NCI-H526 (cell line): ENCODE measurements around the gene ARL6.
"Not testable (repeated sequence)": the region's sequence is repeated elsewhere in the genome, so short reads cannot be mapped to it uniquely, and the experiment has no call there.

Experiments used
- DNase-seq, 2 experiments: peaks; one replicate each; lab custom pipeline; 2025; lab: John Stamatoyannopoulos, UW

The ARL6 gene

DNA sequence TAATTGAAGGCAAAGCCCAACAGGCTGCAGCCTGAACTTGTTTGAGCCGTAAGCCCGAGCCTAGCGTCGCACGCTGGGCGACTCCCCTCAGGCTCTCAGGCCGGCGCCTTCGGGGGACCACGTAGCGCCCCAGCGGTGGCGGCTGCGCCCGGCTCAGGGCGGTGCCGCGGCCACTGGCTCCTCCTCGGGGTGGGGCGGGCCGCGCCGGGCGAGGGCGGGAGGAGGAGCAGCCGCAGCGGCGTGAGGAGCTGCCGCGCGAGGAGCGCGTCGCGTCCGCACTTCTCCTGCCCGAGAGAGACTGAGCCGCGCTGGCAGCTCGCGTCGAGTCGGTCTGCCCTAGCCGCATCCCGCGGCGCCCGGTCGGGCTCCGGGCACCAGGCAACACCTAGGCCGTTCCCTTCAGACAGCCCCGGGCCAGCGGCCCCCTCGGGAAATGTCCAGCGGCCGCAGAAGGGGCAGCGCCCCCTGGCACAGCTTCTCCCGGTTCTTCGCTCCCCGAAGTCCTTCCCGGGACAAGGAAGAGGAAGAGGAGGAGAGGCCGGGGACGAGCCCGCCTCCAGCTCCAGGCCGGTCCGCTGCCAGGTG, 57.3 kb downstream of the ARL6 start, which contains the start of gene CRYBG3:
Gene CRYBG3 (plus strand): TSS at position 238 of the 585 bp plus-strand sequence. CDS start 196 bp downstream, at position 434.
- peak; percentile 67 to 82 for DNase-seq

DNA sequence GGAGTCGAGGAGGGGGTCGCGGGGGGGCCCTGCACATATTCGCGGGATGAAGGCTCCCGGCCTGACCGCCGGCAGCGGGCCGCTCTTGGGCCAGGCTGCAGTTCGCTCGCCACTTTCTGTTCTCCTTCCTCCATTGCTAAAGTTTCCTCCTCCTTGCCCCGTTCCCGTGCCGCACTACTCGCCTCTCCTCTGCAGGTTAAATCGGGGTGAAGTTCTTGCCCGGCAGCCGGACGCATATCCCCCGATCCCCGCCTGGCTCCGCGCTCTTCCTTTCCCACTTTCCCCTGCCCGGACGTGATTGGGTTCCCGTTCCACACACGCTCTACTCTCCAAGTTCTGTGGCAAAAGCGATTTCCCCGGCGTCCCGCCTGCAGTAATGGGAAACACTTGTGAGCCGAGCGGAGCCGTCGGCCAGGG, 57.8 kb downstream of the ARL6 start:
- DNase-seq: peak; percentile 7 to 41

DNA sequence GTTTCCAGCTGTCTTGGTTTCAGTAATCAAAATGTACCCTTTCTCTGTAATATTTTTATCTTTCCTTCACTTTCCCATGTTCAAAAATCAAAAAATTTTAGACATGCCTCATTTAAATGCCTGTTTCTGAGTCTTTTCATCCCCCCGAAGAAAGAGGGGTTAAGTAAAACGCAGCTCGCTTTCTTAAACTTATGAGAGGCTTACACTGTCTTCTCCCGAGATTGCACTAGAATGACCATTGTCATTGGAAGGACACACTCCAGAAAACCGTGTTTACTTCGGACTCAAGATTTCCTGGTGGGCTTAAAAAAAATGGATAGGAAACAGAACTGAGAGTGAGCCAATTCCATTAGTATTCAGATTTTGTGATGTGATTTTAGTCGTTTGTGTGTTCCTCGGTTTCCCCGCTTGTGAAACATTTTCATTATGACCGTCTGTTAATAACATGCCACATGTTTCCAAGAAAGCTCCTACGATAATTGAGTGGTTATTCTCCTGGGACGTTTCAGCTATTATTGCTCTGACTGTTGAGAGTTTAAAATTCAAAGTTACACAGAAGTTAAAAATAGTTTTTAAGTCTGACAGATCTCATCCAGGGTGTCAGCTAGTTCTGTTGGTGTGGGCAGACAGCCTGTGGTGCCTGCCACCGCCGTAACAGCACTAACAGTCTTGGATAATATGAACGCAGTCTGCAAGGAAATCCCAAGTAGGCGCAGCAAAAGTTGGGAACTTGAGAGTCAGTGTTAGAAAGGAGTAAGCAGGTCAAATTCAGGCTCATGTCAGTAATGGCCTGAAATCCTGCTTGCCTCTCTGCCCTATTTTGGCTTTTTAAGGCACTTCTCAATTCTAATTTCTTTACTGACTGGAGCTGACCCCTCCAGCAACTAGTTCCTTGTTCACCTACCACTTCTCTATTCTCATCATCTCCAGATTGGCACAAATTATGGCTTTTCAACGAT, 58.8 kb downstream of the ARL6 start:
- DNase-seq: no peak

DNA sequence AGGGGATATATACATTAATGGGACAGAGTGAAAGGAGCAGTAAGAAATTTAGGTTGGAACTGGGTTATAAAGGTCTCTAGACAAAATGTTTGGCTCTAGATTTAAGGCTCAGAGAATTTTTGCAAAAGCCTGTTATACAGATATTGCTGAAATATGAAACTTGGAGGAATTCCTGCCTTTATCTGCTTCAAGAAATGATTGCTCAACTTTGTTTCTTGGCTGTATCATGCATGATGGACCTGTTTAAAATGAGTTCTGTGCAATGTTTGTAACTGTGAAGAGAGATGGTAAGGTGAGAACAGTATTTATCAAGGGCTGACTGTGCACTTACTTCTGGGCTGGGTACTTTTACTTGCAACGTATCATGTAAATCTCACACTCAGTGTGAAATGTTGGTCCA, 60.5 kb downstream of the ARL6 start:
- no peak for DNase-seq

DNA sequence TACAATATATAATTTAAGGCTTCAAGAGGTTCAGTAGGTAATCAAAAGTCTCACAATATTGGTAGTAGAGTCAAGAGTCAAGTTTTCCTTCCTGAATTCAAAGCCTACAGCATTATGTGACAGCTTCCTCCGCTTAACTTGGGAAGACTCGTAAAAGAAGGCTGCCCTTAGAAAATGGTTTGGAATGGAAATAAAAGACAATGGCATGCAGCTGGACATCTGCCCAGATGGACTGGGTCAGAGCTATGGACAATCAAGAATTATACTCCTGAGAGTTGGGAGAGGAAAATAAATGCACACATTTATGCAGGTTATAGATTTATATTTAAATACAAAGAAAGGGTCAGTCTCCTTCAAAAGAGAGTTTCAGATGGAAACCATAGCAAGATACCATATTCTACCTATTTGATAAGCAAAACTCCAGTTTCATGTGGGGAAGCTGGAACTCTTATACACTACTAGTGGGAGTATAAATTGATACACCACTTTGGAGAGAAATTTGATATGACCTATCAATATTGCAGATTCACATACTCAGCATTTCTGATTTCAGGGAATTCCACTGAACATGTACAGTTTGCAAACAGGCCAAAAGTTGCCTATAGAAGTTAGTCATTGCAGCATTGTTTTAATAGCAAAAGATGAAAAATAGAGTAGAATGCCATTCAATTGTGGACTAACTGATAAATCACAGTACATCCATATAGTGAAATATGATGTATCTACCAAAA, 63.3 kb downstream of the ARL6 start:
- no peak for DNase-seq

DNA sequence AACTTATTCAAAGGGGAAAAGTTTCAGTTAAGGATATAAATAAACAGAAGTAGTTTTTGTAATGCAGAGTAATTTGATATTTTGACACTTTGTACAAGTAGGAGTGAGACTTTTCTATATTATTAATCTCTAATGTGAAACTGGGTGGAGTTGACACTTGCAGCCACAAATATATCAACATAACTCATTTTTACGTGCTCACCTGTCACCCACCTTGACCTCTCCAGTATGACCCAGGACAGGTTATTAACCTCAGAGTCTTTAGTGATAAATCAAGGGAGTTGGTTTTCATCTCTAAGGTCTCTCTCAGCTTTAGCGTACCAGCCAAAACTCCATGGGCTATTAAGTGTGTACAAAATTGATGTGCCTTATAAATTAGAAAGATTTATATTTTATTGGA, 64.6 kb downstream of the ARL6 start:
- no peak for DNase-seq

DNA sequence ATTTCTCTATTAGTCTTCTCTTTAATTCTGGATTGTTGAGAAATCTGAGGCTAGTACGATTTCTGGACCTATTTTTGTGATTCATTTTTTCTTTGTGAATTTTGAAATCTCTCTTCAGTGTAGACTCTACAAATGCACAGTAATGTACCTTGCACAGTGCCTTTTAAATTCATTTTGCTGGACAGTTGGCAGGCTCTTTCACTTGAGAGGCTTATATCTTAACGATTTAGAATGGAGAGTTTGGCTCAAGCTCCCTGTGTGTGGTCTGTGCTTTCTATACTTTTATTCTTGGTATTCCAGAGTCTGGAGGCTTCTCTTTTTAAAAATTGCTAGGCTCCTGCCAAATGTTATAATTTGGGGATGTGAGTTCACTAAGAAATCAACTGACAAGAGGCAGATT, 66.1 kb downstream of the ARL6 start:
- no peak for DNase-seq

DNA sequence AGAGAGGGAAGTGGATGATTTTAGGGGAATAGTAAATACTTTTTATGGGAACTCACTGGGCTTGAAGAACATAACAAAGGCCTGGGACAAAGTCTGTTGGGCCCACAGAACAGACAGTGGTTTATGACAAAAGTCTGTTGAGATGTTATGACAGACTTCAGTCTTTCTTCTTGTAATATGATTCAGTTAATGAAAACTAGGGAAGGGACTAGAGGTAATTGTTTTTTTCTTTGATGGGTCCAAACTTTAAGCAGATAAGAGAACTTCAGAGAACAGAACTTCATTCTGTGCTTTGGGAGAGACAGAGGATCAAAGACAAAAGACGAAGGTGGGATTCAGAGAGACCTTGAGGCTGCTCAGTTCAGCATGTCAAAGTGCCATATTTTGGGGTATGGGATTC, 66.6 kb downstream of the ARL6 start:
- no peak for DNase-seq

DNA sequence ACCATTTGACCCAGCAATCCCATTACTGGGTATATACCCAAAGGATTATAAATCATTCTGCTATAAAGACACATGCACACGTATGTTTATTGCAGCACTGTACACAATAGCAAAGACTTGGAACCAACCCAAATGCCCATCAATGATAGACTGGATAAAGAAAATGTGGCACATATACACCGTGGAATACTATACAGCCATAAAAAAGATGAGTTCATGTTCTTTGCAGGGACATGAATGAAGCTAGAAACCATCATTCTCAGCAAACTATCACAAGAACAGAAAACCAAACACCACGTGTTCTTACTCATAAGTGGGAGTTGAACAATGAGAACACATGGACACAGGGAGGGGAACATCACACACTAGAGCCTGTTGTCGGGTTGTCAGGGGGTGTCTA, 68.6 kb downstream of the ARL6 start:
- not testable (repeated sequence) for DNase-seq

DNA sequence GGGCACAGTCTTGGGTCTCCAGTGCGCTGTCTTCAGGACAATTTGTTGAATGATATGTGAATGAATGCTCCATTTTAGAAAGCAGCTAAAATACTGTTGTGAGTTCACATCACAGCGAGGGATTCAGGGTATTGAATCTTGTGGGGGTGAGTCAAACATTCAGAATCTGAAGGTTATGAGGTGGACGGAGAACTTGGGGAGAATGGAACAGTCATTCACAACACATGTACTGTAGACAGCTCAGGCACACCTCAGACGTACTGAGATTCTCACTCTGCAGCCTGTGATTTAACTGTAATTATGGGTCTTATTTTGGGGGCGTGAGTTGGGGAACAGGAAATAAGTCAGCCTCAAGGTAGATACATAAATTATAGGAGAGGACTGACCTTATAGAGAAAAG, 71.2 kb downstream of the ARL6 start:
- DNase-seq: no peak

DNA sequence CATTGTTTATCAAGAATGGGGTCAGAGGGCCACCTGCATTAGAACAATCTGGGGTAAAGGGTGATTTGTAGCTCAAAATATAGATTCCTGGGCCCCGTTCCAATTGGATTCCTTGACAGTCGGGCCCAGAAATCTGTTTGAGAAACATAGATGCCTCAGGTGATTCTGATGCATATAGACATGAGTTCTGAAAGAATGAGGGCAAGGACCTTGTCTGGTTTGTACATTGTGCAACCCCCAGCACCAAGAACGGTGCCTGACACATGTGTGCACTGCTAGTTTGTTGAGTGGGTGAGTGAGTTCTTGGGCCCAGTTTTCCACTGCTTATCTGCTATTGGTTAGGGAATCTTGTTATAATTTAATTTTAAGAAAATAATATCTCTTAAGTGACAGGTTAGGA, 73.8 kb downstream of the ARL6 start:
- DNase-seq: no peak

DNA sequence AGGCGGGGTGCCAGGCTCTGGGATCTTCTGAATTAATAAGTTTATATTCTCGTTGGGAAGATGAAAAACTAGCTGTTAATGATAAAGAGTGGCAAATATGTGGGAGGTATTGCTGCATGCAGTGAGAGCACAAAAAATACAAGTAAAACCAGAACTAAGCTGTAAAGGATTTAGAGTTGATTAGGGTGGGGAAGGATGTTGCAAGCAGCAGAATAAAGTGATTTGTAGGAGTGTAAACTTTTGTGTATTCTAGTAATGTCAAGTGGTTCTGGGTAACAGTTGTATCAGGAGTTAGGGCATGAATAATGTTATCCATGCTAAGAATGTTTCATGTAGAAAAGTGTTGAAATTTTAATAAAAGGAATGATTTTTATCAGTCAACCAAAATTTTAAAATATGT, 75.4 kb downstream of the ARL6 start:
- no peak for DNase-seq

DNA sequence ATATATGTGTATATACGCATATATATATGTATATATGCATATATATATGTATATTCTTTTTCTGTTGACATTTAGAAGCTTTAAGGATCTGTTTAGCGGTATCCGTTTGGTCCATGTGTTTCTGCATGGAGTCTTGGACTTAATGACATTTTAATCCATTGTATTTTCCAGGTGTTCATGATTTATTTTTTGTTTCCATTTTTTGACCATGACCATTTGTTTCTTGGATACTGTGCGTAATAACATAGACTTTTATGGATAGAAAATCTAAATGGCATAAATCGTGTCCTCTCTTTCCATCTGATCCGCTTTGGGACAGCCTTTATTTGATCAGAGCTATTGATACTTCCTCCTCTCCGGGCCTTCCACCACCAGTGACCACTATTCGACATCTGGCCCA, 76.7 kb downstream of the ARL6 start:
- DNase-seq: no peak

DNA sequence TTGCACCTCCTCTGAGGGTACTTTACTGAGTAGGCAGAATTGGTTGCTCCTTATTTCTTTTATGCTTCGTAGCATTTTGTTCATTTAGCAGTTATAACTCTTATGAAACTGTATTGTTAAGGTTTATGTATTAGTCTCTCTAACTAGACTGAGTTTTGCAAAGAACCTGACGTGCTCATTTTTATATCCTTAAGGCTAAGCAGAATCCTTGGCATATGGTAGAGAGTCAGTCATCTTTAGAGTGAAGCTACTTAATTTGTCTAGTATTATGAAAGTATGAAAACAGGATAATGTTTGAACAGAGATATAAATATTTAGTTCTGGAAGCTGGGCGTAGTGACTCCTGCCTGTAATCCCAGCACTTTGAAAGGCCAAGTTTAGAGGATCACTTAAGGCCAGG, 77.4 kb downstream of the ARL6 start:
- DNase-seq: no peak

DNA sequence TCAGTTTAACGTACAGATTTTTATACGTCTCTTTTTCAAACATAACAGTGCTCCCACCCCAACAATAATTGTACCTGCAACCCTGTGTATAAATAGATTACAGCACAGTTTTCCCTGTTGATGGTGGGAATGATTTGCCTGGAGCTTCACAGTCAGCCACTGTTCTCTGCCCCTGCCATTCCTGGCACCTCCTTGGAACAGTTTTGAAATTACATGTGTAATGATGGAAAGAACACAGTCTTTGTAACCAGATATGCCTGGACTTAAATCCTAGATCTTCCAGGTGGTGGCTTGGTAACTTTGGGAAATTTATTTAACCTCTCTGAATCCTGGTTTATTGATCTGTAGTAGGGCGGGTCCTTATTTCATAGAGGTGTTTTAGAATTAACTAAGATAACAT, 84.2 kb downstream of the ARL6 start:
- peak in 1 of 2 experiments; percentile 14 for DNase-seq
